OCI-M1 (cell line): ENCODE data around the gene STAC2.

ENCODE experiments used
- DNase-seq: peaks from one replicate; lab custom pipeline; 2025; lab: John Stamatoyannopoulos, UW

The STAC2 gene

GRCh38 chr17:39231591-39232551 lies 6.1 kb upstream of the STAC2 start:
- peak; percentile 55 for DNase-seq

DNA sequence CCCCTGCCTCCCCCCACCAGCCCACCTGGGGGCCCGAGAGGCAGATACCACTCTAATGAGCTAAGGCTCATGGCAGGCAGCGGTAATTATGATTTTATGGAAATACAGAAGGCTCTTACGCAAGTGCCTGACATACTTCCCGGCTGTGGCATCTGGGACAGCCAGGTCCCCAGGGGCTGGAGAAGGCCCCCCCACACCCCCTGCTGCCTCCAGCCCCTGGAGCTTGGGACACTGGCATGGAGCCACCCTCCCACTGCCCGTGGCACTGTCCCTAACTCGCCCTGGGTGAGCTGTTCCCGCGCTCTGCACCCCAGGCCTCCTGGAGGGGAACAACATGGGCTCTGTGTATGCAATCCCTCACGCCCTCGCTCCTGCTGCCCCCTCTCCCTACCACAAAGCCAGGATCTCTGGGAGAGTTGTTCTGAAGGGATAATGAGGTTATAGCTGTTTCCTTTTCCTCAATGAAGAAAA lies 5.4 kb upstream of the STAC2 start:
- no peak for DNase-seq

DNA sequence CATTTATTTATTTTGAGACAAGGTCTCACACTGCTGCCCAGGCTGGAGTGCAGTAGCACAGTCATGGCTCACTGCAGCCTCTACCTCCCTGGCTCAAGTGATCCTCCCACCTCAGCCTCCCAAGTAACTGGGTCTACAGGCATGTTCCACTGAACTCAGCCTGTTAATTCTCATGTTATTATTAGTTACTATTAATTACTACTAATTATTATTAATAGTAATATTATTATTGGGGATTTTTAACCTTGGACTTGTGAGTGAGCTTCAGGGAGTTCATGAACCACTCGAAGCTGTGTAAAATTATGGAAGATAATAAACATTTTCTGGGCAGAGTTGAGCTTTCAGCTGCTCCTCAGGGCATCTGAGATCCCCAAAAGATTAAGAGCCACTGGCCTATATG lies 4.6 kb upstream of the STAC2 start:
- no peak for DNase-seq

GRCh38 chr17:39229274-39229913 lies 3.6 kb upstream of the STAC2 start:
- no peak for DNase-seq

DNA sequence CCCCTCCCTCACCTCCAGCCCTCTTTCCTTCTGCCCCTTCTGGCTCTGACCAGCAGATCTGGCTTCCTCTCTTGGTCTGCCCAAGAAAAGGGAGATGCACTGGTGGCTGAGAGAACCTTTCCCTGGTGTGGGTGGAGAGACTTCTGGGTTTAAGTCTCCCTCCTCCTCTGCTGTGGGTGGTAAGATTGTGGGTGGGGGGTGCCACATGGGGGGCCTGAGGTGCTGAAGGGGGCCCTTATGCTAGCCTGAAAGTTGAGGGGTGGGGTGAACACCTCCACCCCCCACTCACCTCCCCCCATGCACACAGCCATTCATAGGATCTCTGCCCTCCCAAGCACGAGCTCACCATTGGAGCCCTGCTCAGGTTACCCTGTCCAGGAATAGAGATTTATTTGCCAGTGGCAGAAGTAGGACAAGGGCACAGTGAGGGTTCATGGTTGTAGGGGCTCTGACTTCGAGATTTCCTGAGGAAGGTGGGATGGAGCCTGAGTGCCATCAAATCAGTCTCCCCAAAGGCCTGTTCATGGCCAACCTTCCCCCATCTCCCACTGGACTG lies 1.7 kb upstream of the STAC2 start:
- no peak for DNase-seq

DNA sequence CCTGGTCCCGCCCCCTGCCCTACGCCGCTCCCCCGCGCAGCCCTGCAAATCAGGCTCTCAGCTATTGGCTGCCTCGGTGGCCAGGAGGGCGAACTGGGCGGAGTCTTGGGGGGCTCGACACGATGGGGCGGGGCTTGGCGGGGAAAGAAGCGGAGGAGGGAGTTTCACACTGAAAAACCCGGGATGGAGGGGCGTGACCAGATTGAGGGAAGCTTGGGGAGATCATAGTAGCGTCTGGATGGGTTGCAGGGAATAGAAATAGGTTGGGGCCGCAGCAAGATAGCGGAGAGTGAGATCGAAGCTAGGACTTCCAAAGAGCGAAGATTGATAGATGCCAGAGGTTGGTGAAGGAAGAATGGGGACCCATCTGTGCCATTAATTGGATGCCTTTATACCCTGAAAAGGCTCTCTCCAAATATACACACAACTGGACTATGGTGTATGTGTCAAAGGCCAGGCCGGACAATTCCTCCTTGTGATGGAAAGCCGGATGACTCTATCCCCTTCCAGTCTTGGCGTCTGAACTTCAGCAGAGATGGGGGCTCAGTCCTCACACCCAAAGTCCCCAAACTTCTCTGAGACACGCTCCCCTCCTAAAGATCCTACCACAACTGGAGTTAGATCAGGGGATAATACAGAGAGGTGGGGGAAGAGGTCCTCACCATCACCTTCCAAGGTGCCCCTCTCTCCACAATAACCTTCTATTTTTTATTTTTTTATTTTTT lies 376 bp upstream of the STAC2 start:
- DNase-seq: no peak

- no peak for DNase-seq
Observed at GRCh38 chr17:39224778-39225307, 902 bp downstream of the STAC2 start.

- no peak for DNase-seq
Observed at GRCh38 chr17:39223907-39224777, 1.6 kb downstream of the STAC2 start.

- no peak for DNase-seq
Observed at GRCh38 chr17:39222866-39223834, 2.6 kb downstream of the STAC2 start.

DNA sequence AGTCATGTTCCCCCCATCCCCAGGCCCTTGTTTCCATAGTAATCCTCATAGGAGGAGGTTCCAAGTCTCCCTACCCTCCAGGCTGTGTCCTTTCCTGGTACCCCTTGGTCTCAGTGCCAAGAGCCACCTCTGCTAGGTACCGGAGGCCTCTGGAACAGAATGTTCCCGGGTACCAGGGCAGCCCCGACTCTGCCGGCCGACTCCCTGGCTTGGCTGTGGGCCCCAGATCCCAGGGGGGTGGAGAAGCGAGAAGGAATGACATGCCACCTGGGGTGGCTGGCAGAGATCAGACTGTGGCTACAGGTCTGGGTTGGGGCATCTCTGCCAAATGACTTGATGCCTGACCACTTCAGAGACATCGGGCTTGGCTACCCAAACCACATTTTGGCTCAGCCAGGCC lies 3.6 kb downstream of the STAC2 start:
- DNase-seq: no peak

- no peak for DNase-seq
Observed at GRCh38 chr17:39221572-39221971, 4.2 kb downstream of the STAC2 start.

DNA sequence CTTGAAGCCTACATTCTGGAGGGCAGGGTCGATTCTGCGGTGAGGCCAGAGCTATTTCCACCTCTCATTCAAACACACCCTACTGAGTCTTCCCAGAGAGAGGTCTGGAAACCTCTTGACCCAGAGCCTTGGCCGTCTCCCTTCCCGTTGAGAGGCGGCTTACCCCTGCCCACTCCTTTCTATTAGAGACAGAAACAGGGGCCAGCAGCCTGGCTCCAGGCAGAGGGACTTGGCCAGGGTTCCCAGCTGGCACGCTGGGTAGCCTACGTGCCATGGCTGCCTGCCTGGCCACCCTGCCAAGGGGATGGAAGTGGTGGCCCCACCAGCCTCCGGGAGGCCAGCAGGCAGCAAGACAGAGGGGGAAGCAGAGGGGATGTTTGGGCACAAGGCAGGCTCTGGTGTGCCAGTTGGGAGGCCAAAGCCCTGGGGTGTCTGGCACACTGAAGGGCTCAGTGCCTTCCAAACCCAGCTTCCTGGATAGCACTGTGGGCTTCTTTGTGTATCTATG lies 6.0 kb downstream of the STAC2 start:
- DNase-seq: no peak

DNA sequence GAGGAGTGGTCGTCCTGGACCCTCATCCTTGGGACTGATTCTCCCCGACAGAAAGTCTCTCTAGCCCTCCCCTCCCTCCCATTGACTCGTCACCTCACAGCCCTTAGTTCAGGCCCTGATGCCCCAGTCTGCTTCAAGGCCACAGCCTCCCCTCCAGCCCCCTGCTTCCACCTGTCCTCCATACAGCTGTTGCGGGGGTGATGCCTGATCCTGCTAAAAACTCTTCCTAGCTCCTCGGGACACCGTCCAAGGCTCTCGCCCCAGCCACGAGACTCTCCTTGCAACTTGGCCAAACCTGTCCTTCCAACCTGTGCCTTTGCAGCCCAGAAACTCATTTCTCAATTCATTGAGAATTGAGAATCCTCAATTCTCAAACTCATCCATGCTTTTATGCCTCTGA lies 6.8 kb downstream of the STAC2 start:
- DNase-seq: no peak

- DNase-seq: no peak
Observed at GRCh38 chr17:39217734-39218369, 7.9 kb downstream of the STAC2 start.

- no peak for DNase-seq
Observed at GRCh38 chr17:39213852-39214251, 11.9 kb downstream of the STAC2 start.

GRCh38 chr17:39212841-39213480 lies 12.8 kb downstream of the STAC2 start:
- no peak for DNase-seq

- no peak for DNase-seq
Observed at GRCh38 chr17:39212195-39212810, 13.4 kb downstream of the STAC2 start.

GRCh38 chr17:39210093-39210434 lies 15.7 kb downstream of the STAC2 start:
- no peak for DNase-seq
